HFF-Myc (cell line): ENCODE measurements around the gene RHOC.

Experiments used
- DNase-seq: peaks from one replicate; pipeline ENCODE4 v3.0.0-alpha.2; 2011; ENCODE audit warnings: low read depth; ENCODE audit errors: extremely low read depth
- H3K4me3 ChIP-seq: replicated peaks from 2 replicates; pipeline ENCODE4 v1.5.1; 2011; ENCODE audit warnings: low read depth, mild to moderate bottlenecking, control low read depth, low read length
- CTCF ChIP-seq: IDR thresholded peaks from 2 replicates; pipeline ENCODE4 v1.5.1; 2012; ENCODE audit warnings: mild to moderate bottlenecking, low read depth, low read length, control low read depth; ENCODE audit errors: missing control alignments

Gene RHOC

GRCh38 chr1:112717263-112717873 is 10.4 kb upstream of the RHOC start:
- no peak overlapping the region for H3K4me3 ChIP-seq
- no peak for TF ChIP-seq CTCF
- DNase-seq = no peak

- DNase-seq = peak; percentile 76
- TF ChIP-seq CTCF = peak; percentile 95
- peak overlapping the region; percentile 55 for H3K4me3 ChIP-seq
Observed at GRCh38 chr1:112716133-112716720, 9.3 kb upstream of the RHOC start.

- peak within 1 kb of the TSS; percentile 55 for H3K4me3 ChIP-seq
- no peak for TF ChIP-seq CTCF
- DNase-seq = peak; percentile 61
Observed at GRCh38 chr1:112715264-112716053, 8.5 kb upstream of the RHOC start, which contains the start of gene PPM1J. TSS of gene PPM1J (minus strand) at chr1:112715332. CDS start at chr1:112715301, 31 bp downstream.

GRCh38 chr1:112714313-112715263 is 7.7 kb upstream of the RHOC start:
- peak; percentile 4 for TF ChIP-seq CTCF
- H3K4me3 ChIP-seq = peak overlapping the region; percentile 55
- no peak for DNase-seq

GRCh38 chr1:112713466-112714312 is 6.8 kb upstream of the RHOC start:
- TF ChIP-seq CTCF = no peak
- DNase-seq = no peak
- peak overlapping the region; percentile 55 for H3K4me3 ChIP-seq
